PC-3 (cell line): Measurements from ENCODE around the gene HDLBP.

ENCODE experiments used
- CTCF ChIP-seq: fragments of 300-600 bp; sonication (generic); conservative IDR thresholded peaks from 2 replicates; pipeline ENCODE4 v1.5.1; 2017; ENCODE audit warnings: antibody characterized with exemption, low read depth, mild to moderate bottlenecking, low read length
- EZH2phosphoT487 ChIP-seq: fragments of 300-600 bp; sonication (generic); IDR thresholded peaks from 2 replicates; pipeline ENCODE4 v1.6.1; 2018; ENCODE audit warnings: mild to moderate bottlenecking, antibody characterized with exemption, low read length, borderline replicate concordance

GRCh38 chr2:241235859-241236593 is 79.4 kb downstream of the HDLBP start:
- TF ChIP-seq CTCF (no peak), EZH2phosphoT487 (no peak)
